Measurements from ENCODE around the gene TPPP. TPM values are rescaled to one million over a fixed set of nuclear protein-coding genes. Genes with fewer than 3 reads are reported as not detected.
"Not testable (repeated sequence)": the region's sequence is repeated elsewhere in the genome, so short reads cannot be mapped to it uniquely, and the experiment has no call there.

TPPP gene
- total RNA-seq, 1 experiment from 2014 or later: 0.31 TPM

GRCh38 chr5:685262-686171 lies 7.6 kb downstream of the TPPP start:
- peak; percentile 47 for DNase-seq

GRCh38 chr5:684751-685216 lies 8.4 kb downstream of the TPPP start:
- no peak for DNase-seq
- no peak overlapping the region for H3K4me3 ChIP-seq (ENCODE audit: insufficient read depth, low read depth, low read length)
- no peaks in the 10 kb centered on the region for H3K27me3 ChIP-seq (ENCODE audit: control insufficient read depth, insufficient read depth, low read length)
- no peaks in the 10 kb centered on the region for H3K36me3 ChIP-seq (replicated peaks; ENCODE audit: control insufficient read depth, insufficient read depth, low read length)

More at GRCh38 chr5:685262-686171, 7.6 kb downstream of the TPPP start:
- H3K36me3 ChIP-seq (replicated peaks; ENCODE audit: control insufficient read depth, insufficient read depth, low read length): no peaks in the 10 kb centered on the region
- no peak overlapping the region for H3K4me3 ChIP-seq (ENCODE audit: insufficient read depth, low read depth, low read length)
- H3K27me3 ChIP-seq (ENCODE audit: control insufficient read depth, insufficient read depth, low read length): no peaks in the 10 kb centered on the region

DNA sequence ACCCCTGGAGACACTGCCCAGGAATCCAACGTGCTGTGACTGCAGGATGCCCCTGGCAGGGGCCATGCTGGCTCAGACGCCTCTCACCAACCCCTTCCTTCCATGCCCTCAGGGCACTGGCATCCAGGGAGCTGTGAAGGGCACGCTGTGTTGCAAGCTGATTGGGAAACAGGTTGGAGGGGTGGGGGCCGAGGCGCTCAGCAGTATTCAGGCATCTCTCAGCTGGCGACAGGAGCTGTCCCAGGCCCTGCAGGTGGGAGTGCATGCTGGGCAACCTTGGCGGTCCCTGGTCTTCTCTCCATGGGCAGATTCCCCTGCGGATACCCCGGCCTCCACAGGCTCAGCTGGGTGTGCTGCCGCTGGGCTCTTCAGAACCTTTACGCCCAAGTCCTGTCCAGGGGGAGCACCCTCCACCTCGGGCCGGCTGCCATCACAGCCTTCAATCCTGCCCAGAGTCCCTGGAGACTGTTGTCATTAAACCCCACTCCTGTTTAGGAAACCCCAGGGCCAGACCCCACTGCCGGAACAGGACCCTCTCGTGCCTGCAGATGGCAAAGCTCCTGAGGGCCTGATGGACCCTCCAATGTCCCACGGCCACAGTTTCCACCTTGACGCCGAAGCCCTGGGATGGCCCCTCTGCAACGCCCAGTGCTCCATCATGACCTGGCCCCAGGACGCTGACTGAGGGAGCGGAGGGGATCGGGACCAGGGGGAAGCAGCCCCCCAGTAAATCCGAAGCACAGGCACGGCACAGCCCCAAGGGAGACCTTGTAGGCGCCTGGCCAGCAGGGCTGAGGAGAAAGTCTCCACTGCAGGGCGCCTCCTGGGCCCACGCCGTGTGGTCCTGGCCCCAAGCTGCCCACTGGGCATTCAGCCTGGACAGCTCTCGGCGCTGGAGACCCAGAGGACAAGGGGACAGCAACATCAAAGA lies 9.3 kb downstream of the TPPP start:
- Histone ChIP-seq H3K36me3 (replicated peaks; ENCODE audit: control insufficient read depth, insufficient read depth, low read length) (no peaks in the 10 kb centered on the region), H3K27me3 (ENCODE audit: control insufficient read depth, insufficient read depth, low read length) (no peaks in the 10 kb centered on the region)
- DNase-seq: peak; percentile 45

DNA sequence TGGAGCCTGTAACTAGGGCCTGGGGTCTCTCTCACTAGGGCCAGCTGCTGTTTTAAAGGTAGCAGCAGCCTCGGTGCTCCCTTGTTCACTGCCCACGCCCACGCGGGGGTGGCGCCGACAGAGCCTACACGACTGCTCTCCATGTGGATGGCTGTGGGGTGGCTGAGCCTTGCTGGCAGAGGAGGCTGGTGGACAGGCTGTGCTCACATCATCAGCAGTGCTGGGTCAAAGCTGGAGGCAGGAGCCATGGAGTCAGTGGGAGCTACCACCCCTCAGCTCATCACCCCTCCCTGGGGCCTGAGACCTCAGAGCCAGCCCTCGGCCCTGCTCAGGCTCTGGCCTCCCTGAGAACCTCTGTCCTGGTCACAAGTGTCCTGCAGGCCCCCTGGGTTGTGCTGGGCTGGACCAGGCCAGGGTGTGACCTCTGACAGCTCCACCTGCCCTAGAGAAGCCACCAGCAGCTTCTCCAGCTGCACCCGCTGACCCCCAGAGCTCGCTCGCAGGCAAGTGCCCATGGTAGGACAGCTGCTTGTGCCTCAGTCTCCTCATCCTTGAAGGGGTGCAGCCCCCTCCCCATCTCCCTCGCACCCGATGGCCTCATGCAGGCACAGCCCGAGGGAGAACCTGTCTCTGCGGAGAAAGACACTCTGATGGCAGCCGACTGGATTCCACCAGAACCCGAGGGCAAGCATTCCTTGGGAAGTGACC lies 10.3 kb downstream of the TPPP start:
- not testable (repeated sequence) for H3K4me3 ChIP-seq (ENCODE audit: insufficient read depth, low read depth, low read length); H3K27me3 ChIP-seq (ENCODE audit: control insufficient read depth, insufficient read depth, low read length); H3K36me3 ChIP-seq (replicated peaks; ENCODE audit: control insufficient read depth, insufficient read depth, low read length)
- peak; percentile 38 for DNase-seq

More for the DNA sequence above, 9.3 kb downstream of the TPPP start:
- no peak overlapping the region for H3K4me3 ChIP-seq (ENCODE audit: insufficient read depth, low read depth, low read length)

- not testable (repeated sequence) for H3K36me3 ChIP-seq (replicated peaks; ENCODE audit: control insufficient read depth, insufficient read depth, low read length); H3K27me3 ChIP-seq (ENCODE audit: control insufficient read depth, insufficient read depth, low read length); DNase-seq; H3K4me3 ChIP-seq (ENCODE audit: insufficient read depth, low read depth, low read length)
Observed at GRCh38 chr5:682216-682615, 10.9 kb downstream of the TPPP start.

- peak; percentile 41 for DNase-seq
- not testable (repeated sequence) for H3K27me3 ChIP-seq (ENCODE audit: control insufficient read depth, insufficient read depth, low read length); H3K36me3 ChIP-seq (replicated peaks; ENCODE audit: control insufficient read depth, insufficient read depth, low read length); H3K4me3 ChIP-seq (ENCODE audit: insufficient read depth, low read depth, low read length)
Observed at GRCh38 chr5:681317-682191, 11.6 kb downstream of the TPPP start.

GRCh38 chr5:680836-681235 lies 12.3 kb downstream of the TPPP start:
- peak; percentile 14 for DNase-seq
- not testable (repeated sequence) for H3K36me3 ChIP-seq (replicated peaks; ENCODE audit: control insufficient read depth, insufficient read depth, low read length); H3K4me3 ChIP-seq (ENCODE audit: insufficient read depth, low read depth, low read length); H3K27me3 ChIP-seq (ENCODE audit: control insufficient read depth, insufficient read depth, low read length)

- not testable (repeated sequence) for H3K4me3 ChIP-seq (ENCODE audit: insufficient read depth, low read depth, low read length); H3K27me3 ChIP-seq (ENCODE audit: control insufficient read depth, insufficient read depth, low read length)
Observed at GRCh38 chr5:680118-680795, 12.9 kb downstream of the TPPP start.

GRCh38 chr5:679166-679895 lies 13.8 kb downstream of the TPPP start:
- DNase-seq: peak; percentile 46
- H3K27me3 ChIP-seq (ENCODE audit: control insufficient read depth, insufficient read depth, low read length); H3K36me3 ChIP-seq (replicated peaks; ENCODE audit: control insufficient read depth, insufficient read depth, low read length); H3K4me3 ChIP-seq (ENCODE audit: insufficient read depth, low read depth, low read length): not testable (repeated sequence)

More at GRCh38 chr5:680118-680795, 12.9 kb downstream of the TPPP start:
- not testable (repeated sequence) for H3K36me3 ChIP-seq (replicated peaks; ENCODE audit: control insufficient read depth, insufficient read depth, low read length); DNase-seq

DNA sequence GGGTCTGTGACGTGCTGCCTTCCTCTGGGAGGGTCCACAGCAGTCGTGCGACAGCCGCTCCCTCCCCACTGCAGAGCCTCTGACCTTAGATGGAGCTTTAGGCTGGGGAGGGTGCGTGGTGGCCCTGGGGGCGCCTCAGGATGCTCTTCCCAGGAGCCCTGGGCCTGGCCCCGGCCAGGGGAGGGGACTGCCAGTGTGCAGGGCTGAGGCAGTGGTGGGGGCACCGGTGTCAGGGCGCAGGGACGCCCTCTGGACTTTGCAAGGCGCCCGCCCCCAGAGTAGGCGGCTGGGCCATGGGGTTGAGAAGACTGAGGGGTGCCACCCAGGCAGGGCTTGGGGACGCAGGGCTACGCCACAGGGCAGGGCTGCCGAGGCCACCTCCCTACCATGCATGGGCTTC lies 14.6 kb downstream of the TPPP start:
- H3K36me3 ChIP-seq (replicated peaks; ENCODE audit: control insufficient read depth, insufficient read depth, low read length); H3K27me3 ChIP-seq (ENCODE audit: control insufficient read depth, insufficient read depth, low read length); H3K4me3 ChIP-seq (ENCODE audit: insufficient read depth, low read depth, low read length): not testable (repeated sequence)
- peak; percentile 61 for DNase-seq

- no peak overlapping the region for H3K4me3 ChIP-seq (ENCODE audit: insufficient read depth, low read depth, low read length)
- peak; percentile 67 for DNase-seq
Observed at GRCh38 chr5:677131-678101, 15.7 kb downstream of the TPPP start.

GRCh38 chr5:676699-677076 lies 16.5 kb downstream of the TPPP start:
- H3K4me3 ChIP-seq (ENCODE audit: insufficient read depth, low read depth, low read length): no peak overlapping the region
- H3K36me3 ChIP-seq (replicated peaks; ENCODE audit: control insufficient read depth, insufficient read depth, low read length): no peaks in the 10 kb centered on the region
- H3K27me3 ChIP-seq (ENCODE audit: control insufficient read depth, insufficient read depth, low read length): no peaks in the 10 kb centered on the region
- no peak for DNase-seq

More at GRCh38 chr5:677131-678101, 15.7 kb downstream of the TPPP start:
- Histone ChIP-seq H3K27me3 (ENCODE audit: control insufficient read depth, insufficient read depth, low read length) (no peaks in the 10 kb centered on the region), H3K36me3 (replicated peaks; ENCODE audit: control insufficient read depth, insufficient read depth, low read length) (no peaks in the 10 kb centered on the region)

Data from H7 (cell line).